OCI-LY3 (cell line): ENCODE results near the gene SCN8A.

Experiments
- H2AFZ ChIP-seq: fragments of 200-600, 300-600 bp; shearing (Covaris generic); 2 replicates; pipeline ENCODE4 v1.6.0; 2014; ENCODE audit warnings: antibody characterized with exemption, low read depth, low read length
- H3K27ac ChIP-seq: fragments of 200-600, 300-600 bp; sonication (generic); 2 replicates; pipeline ENCODE4 v1.5.1; 2014; ENCODE audit warnings: mild to moderate bottlenecking, low read length, moderate library complexity, mixed read lengths
- H3K27me3 ChIP-seq: fragments of 200-600, 300-600 bp; sonication (generic); 2 replicates; pipeline ENCODE4 v1.6.1; 2014; ENCODE audit warnings: low read depth, low read length, mixed read lengths
- H3K36me3 ChIP-seq: fragments of 200-600, 300-600 bp; sonication (generic); replicated peaks from 2 replicates; pipeline ENCODE3; 2014; ENCODE audit warnings: low read depth, low read length, mixed read lengths
- H3K4me1 ChIP-seq: fragments of 300-600, 200-600 bp; sonication (generic); 2 replicates; pipeline ENCODE4 v1.6.1; 2014; ENCODE audit warnings: low read length, mixed read lengths
- H3K4me2 ChIP-seq: fragments of 200-600, 300-600 bp; sonication (generic); 2 replicates; pipeline ENCODE4 v1.6.1; 2014; ENCODE audit warnings: low read length, mixed read lengths
- H3K4me3 ChIP-seq: fragments of 300-600, 200-600 bp; sonication (generic); 2 replicates; pipeline ENCODE4 v1.5.1; 2014; ENCODE audit warnings: antibody characterized with exemption, mild to moderate bottlenecking, low read length, moderate library complexity
- H3K79me2 ChIP-seq: fragments of 300-600, 200-600 bp; shearing (Covaris generic); 2 replicates; pipeline ENCODE4 v1.6.1; 2014; ENCODE audit warnings: mild to moderate bottlenecking, low read length, mixed read lengths
- H3K9ac ChIP-seq: fragments of 300-600, 200-600 bp; shearing (Covaris generic); 2 replicates; pipeline ENCODE4 v1.6.0; 2014; ENCODE audit warnings: mild to moderate bottlenecking, low read length, moderate library complexity
- H3K9me3 ChIP-seq: fragments of 200-600, 300-600 bp; shearing (Covaris generic); 2 replicates; pipeline ENCODE4 v1.6.1; 2014; ENCODE audit warnings: low read length, mixed read lengths; ENCODE audit not compliant: insufficient read depth
- H4K20me1 ChIP-seq: fragments of 200-600, 300-600 bp; sonication (generic); 2 replicates; pipeline ENCODE4 v1.6.1; 2016; ENCODE audit warnings: low read length, mixed read lengths; ENCODE audit not compliant: insufficient read depth
- EZH2phosphoT487 ChIP-seq: fragments of 200-600 bp; shearing (Covaris generic); IDR thresholded peaks from 2 replicates; pipeline ENCODE4 v1.6.1; 2018; ENCODE audit warnings: antibody characterized with exemption, mixed run types, low read depth
- TF ChIP-seq, protein P1 (sequence below): fragments of 200-600, 300-600 bp; sonication (generic); IDR thresholded peaks from 2 replicates; pipeline ENCODE4 v1.5.1; 2014; ENCODE audit warnings: antibody characterized with exemption, low read length, low read depth

SCN8A gene

DNA sequence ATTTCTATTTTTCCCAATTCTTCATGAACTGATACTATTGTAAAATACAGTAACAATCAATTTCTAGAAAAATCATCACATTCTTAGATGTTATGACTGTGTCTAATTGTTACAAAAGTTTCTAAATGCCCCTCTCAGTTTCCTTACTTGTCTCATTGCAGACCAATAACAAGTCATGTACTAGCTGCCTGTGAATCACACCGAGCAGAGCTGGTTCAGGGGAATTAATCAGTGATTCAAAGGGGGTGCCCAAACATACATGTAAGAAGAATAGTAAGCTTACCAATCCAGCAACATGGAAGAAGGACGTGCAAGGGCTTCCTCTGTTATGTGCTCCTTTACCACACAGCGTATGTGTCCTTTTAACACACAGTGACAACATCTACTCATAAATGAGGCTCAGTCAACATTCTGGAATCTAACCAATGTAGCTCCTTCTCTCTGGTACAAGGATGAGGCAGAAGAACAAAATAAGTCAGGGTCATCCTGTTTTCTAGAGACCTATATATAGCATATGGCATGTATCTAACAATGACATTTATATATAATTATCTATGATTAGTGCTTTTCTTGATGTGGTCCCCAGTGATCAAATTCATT is 126.4 kb downstream of the SCN8A start:
- Histone ChIP-seq H3K4me3 (no peak overlapping the region), H3K27ac (no peak overlapping the region), H3K27me3 (no peaks in the 10 kb centered on the region), H3K4me2 (no peak overlapping the region), H3K9ac (no peak overlapping the region), H2AFZ (no peak overlapping the region), H4K20me1 (no peaks in the 10 kb centered on the region), H3K36me3 (no peaks in the 10 kb centered on the region), H3K4me1 (no peaks in the 10 kb centered on the region), H3K79me2 (no peaks in the 10 kb centered on the region), H3K9me3 (no peaks in the 10 kb centered on the region)
- TF ChIP-seq EZH2phosphoT487, result no peak
- TF ChIP-seq, protein P1, sequence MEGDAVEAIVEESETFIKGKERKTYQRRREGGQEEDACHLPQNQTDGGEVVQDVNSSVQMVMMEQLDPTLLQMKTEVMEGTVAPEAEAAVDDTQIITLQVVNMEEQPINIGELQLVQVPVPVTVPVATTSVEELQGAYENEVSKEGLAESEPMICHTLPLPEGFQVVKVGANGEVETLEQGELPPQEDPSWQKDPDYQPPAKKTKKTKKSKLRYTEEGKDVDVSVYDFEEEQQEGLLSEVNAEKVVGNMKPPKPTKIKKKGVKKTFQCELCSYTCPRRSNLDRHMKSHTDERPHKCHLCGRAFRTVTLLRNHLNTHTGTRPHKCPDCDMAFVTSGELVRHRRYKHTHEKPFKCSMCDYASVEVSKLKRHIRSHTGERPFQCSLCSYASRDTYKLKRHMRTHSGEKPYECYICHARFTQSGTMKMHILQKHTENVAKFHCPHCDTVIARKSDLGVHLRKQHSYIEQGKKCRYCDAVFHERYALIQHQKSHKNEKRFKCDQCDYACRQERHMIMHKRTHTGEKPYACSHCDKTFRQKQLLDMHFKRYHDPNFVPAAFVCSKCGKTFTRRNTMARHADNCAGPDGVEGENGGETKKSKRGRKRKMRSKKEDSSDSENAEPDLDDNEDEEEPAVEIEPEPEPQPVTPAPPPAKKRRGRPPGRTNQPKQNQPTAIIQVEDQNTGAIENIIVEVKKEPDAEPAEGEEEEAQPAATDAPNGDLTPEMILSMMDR, result no peak

DNA sequence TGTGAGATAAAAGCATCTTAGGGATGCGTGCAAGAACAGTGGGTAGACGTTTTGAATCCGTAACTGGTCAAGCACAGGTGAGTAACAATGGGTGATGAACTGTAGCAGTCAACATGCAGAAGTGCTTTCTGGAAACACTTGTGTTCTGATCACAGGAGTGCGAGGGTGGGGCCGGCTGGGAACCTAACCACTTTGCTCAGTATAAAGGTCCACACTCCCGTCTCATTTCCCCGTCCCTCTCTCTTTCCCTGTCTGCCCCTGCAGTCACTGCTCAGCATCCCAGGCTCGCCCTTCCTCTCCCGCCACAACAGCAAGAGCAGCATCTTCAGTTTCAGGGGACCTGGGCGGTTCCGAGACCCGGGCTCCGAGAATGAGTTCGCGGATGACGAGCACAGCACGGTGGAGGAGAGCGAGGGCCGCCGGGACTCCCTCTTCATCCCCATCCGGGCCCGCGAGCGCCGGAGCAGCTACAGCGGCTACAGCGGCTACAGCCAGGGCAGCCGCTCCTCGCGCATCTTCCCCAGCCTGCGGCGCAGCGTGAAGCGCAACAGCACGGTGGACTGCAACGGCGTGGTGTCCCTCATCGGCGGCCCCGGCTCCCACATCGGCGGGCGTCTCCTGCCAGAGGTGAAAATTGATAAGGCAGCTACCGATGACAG is 130.4 kb downstream of the SCN8A start:
- no peaks in the 10 kb centered on the region for H3K4me1 ChIP-seq
- no peaks in the 10 kb centered on the region for H3K27me3 ChIP-seq
- H3K4me3 ChIP-seq, result no peak overlapping the region
- H4K20me1 ChIP-seq, result no peaks in the 10 kb centered on the region
- no peaks in the 10 kb centered on the region for H3K79me2 ChIP-seq
- H3K27ac ChIP-seq, result no peak overlapping the region
- no peak overlapping the region for H3K9ac ChIP-seq
- no peaks in the 10 kb centered on the region for H3K9me3 ChIP-seq
- no peak overlapping the region for H3K4me2 ChIP-seq
- H3K36me3 ChIP-seq, result no peaks in the 10 kb centered on the region
- H2AFZ ChIP-seq, result no peak overlapping the region
- TF ChIP-seq, protein P1, result no peak
- TF ChIP-seq EZH2phosphoT487, result no peak

DNA sequence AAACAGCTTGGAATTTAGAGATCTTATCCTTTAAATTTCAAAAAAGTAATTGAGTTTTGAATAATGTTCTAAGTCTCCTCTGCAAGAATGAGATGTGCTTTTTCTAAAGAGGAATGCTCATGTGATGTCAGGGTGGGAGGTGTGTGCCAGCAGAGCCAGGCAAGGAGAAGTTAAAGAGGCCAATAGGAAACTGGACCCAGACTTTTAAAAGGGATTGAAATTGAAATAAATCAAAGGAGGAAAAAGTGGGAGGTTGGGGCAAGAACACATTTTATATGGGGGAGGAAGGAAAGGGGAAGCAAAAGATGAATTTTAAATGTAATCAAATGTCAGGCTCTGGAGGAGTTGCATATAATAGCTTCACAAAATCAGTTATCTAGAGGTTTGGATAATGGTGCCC is 131.4 kb downstream of the SCN8A start:
- no peaks in the 10 kb centered on the region for H3K9me3 ChIP-seq
- no peak overlapping the region for H3K4me2 ChIP-seq
- no peak overlapping the region for H3K9ac ChIP-seq
- H3K4me1 ChIP-seq, result no peaks in the 10 kb centered on the region
- H3K4me3 ChIP-seq, result no peak overlapping the region
- H3K36me3 ChIP-seq, result no peaks in the 10 kb centered on the region
- no peak overlapping the region for H2AFZ ChIP-seq
- H3K27ac ChIP-seq, result no peak overlapping the region
- H3K79me2 ChIP-seq, result no peaks in the 10 kb centered on the region
- H3K27me3 ChIP-seq, result no peaks in the 10 kb centered on the region
- H4K20me1 ChIP-seq, result no peaks in the 10 kb centered on the region
- TF ChIP-seq, protein P1, result no peak
- TF ChIP-seq EZH2phosphoT487, result no peak

DNA sequence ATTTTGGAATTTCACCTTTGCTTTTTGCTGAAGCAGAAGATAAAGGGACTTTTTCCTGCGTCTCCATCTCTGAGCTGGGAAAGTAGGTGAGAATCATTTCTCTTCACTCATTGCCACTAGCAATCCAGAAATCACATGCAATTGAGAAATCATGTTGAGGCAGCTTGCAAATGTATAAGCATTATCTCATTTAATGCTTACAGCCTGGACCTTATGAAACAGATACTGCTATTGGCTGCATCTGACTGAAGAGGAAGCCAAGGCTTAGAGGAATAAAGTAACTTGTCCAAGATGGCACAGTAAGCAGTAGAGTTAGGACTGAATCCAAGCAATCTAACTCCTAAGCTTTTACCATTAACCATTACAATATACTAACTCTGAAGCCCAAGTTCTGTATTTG is 135.1 kb downstream of the SCN8A start:
- Histone ChIP-seq H3K4me1 (no peaks in the 10 kb centered on the region), H3K79me2 (no peaks in the 10 kb centered on the region), H3K9me3 (no peaks in the 10 kb centered on the region), H3K27me3 (no peaks in the 10 kb centered on the region), H3K4me2 (no peak overlapping the region), H3K4me3 (no peak overlapping the region), H2AFZ (no peak overlapping the region), H3K36me3 (no peaks in the 10 kb centered on the region), H3K27ac (no peak overlapping the region), H4K20me1 (no peaks in the 10 kb centered on the region), H3K9ac (no peak overlapping the region)
- TF ChIP-seq, protein P1, result no peak
- TF ChIP-seq EZH2phosphoT487, result no peak
